Adrenal gland (tissue), 12 donors: ENCODE results near the gene ARHGAP26. TPM values are rescaled to one million over a fixed set of nuclear protein-coding genes. Genes with fewer than 3 reads are reported as not detected.

Experiments used
- DNase-seq, 7 donors: peaks; one replicate each; pipeline ENCODE4 v3.0.0-alpha.2; 2019 to 2020
- H3K27ac ChIP-seq, 5 donors: fragments of 200-600 bp; sonication (generic) in 4 of 5; 1 replicate in 3 of 5; 2 replicates in 2 of 5; pipeline versions ENCODE4 v1.5.1 to v1.8.0; 2016 to 2020; ENCODE audit warnings: mild to moderate bottlenecking in 1 of 5
- H3K27me3 ChIP-seq: fragments of 200-600 bp; 2 replicates; pipeline ENCODE4 v1.8.0; 2021
- H3K36me3 ChIP-seq, 2 donors: fragments of 200-600 bp; replicated peaks in 1 of 2; 1 replicate in 1 of 2; 2 replicates in 1 of 2; pipeline versions ENCODE4 v1.5.1 to v1.8.0; 2018 to 2022
- H3K4me1 ChIP-seq, 2 donors: fragments of 200-600 bp; replicated peaks in 1 of 2; 1 replicate in 1 of 2; 2 replicates in 1 of 2; pipeline versions ENCODE4 v1.5.1 to v1.8.0; 2018 to 2021
- H3K4me3 ChIP-seq, 4 donors: fragments of 200-600 bp; sonication (generic) in 3 of 4; one replicate each; pipeline ENCODE4 v1.5.1; 2016 to 2018
- H3K9me3 ChIP-seq, 3 donors: fragments of 200-600 bp; sonication (generic) in 1 of 3; replicated peaks in 1 of 3; 1 replicate in 2 of 3; 2 replicates in 1 of 3; pipeline versions ENCODE4 v1.5.1 to v1.8.0; 2016 to 2021
- POLR2A ChIP-seq, 2 donors: fragments of 450-650 bp; IDR thresholded peaks; one replicate each; pipeline ENCODE4 v1.6.1; 2017; ENCODE audit warnings: antibody characterized with exemption in 2 of 2, mild to moderate bottlenecking in 2 of 2, moderate library complexity in 1 of 2
- WGBS, 4 donors: extraction: QIAGEN DNeasy Blood & Tissue Kit in 2 of 4; methylation state at CpG; one replicate each; pipeline versions ENCODE4 v1.1.5 to v1.1.7; 2013 to 2017; 5-methylcytosine and 5-hydroxymethylcytosine counted together
- intact Hi-C, 2 donors: fragments of 100-400 bp; cut with DNase I; formaldehyde crosslinking; loops; one replicate each; pipeline versions ENCODE4 v1.14.1 to v1.15.0; 2022 to 2023
- polyA plus RNA-seq, 3 donors: library from polyadenylated mRNA; stranded (reverse); fragments of 200-250 nt in 2 of 3; fragments of 350-450 nt in 1 of 3; fragmentation: Illumina TruSeq in 1 of 3; extraction: RNeasy Lipid Tissue Mini Kit (QIAGEN cat#74804) in 1 of 3; gene quantifications; one replicate each; pipeline ENCODE4 v1.2.3, GENCODE V29; 2013 to 2014
- total RNA-seq, 9 donors: library from RNA; depleted of rRNA in 4 of 9; stranded (reverse); fragments of >200 nt in 4 of 9; fragments of 120-200 nt in 1 of 9; fragmentation: NEBNext Ultra II Directional in 1 of 9; extraction: Animal tissue kit (Norgen Biotek cat#: 25700) in 1 of 9; gene quantifications; one replicate each; pipeline versions ENCODE4 v1.1.0 to v1.2.4, GENCODE V29; 2013 to 2023
- TF ChIP-seq, protein P1 (sequence below), 6 experiments: fragments of 450-650 bp in 4 of 6; fragments of 200-600 bp in 2 of 6; sonication (generic) in 1 of 6; IDR thresholded peaks; 1 replicate in 5 of 6; 2 replicates in 1 of 6; pipeline versions ENCODE4 v1.5.1 to v1.8.0; 2016 to 2021; ENCODE audit warnings: antibody characterized with exemption in 6 of 6, mild to moderate bottlenecking in 2 of 6, moderate library complexity in 1 of 6
- donor health status: healthy with polysubstance abuse.
- donor health status: Bipolar disorder and iron deficiency.
- donor health status: DM: yes; HTN: yes; CAD: no.
- donor health status: DM: no; HTN: no; CAD: no.
- donor health status: DM: no; HTN: no; CAD: no.
- donor health status: DM: yes; HTN: yes; CAD: no.

The ARHGAP26 gene
- total and polyA plus RNA-seq, 12 donors: 3.0 to 21.7 (median 10.8) TPM

DNA sequence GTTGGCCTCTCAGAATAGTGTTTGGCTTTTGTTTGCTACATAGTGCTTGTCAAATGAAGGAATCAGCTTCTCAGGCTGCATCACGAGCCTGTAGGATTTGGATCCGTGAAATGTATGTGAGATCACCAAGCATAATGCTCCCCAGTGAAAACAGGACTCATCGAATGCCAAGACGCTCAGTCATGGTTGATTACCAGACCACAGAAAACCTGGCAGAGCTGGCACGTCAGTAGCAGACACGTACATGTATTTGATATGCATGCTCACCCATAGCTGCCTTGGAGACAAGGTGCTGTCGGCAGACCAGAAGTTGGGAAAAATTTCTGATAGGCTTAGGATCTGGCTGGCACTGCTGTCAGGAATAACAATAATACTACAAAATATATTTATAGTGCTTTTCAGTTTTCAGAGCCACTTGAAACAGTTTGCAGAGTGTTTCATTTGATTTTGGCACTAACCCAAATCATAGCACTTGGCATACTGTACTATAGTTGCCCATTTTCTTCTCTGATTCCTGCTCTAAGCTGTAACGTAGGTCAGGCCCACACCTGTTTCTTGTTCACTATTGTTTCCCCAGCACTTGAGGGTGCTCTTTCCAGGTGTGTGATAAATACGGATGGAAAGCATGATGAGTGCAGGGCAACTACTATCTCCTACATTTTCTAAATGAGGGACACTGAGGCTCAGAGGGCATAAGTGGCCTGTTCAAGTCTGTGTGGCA is 407.2 kb downstream of the ARHGAP26 start:
- whole genome bisulfite sequencing, 4 donors: 91 to 97% (median 93%) methylated on average over 9 of the region's 9 CpGs

DNA sequence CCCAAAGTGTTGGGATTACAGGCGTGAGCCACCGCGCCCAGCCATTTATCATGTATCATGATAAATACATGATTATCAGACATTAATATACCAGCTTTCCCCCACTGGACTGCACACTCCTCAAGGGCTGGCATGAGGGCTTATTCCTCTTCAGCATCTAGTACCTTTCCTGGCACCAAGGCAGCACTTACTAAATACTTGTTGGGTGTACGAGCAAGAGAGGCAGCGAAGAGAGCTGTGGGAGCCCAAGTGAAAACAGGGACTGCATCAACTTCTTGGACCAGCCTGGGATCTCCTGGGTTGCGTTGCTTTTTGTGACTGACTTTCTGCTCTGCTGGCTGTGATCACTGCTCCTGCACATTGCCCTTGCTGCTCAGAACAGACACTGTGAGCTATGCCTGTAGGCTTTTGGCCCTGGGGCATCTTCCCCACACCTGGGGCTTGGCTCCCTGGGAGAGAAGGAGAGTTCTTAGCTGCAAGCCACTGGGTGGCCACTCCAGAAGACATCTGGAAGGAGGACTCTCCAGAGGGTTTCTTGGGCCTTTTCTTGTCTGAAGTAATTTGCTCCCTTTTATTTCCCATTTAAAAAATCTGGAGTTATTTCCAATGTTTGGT is 409.1 kb downstream of the ARHGAP26 start:
- no peak for TF ChIP-seq POLR2A (IDR thresholded peaks at IDR 0.05)
- TF ChIP-seq, protein P1, sequence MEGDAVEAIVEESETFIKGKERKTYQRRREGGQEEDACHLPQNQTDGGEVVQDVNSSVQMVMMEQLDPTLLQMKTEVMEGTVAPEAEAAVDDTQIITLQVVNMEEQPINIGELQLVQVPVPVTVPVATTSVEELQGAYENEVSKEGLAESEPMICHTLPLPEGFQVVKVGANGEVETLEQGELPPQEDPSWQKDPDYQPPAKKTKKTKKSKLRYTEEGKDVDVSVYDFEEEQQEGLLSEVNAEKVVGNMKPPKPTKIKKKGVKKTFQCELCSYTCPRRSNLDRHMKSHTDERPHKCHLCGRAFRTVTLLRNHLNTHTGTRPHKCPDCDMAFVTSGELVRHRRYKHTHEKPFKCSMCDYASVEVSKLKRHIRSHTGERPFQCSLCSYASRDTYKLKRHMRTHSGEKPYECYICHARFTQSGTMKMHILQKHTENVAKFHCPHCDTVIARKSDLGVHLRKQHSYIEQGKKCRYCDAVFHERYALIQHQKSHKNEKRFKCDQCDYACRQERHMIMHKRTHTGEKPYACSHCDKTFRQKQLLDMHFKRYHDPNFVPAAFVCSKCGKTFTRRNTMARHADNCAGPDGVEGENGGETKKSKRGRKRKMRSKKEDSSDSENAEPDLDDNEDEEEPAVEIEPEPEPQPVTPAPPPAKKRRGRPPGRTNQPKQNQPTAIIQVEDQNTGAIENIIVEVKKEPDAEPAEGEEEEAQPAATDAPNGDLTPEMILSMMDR (IDR thresholded peaks at IDR 0.05): no peak
- no peak overlapping the region for H3K27ac ChIP-seq
- H3K36me3 ChIP-seq: no peaks in the 10 kb centered on the region
- no peak for DNase-seq
- no peak overlapping the region for H3K4me3 ChIP-seq
- H3K9me3 ChIP-seq: no peaks in the 10 kb centered on the region
- intact Hi-C loops: no loop called here
- H3K27me3 ChIP-seq: no peaks in the 10 kb centered on the region
- 90 to 96% (median 93%) methylated on average over 5 to 6 of the region's 6 CpGs for WGBS, 4 donors
- H3K4me1 ChIP-seq: peaks cover 0 to 6% of the 10 kb centered on the region in 2 donors

More for the DNA sequence above, 407.2 kb downstream of the ARHGAP26 start:
- H3K9me3 ChIP-seq: no peaks in the 10 kb centered on the region
- no peaks in the 10 kb centered on the region for H3K36me3 ChIP-seq
- DNase-seq: no peak
- intact Hi-C loops: no loop called here
- no peaks in the 10 kb centered on the region for H3K4me1 ChIP-seq
- no peak overlapping the region for H3K4me3 ChIP-seq
- no peaks in the 10 kb centered on the region for H3K27me3 ChIP-seq
- no peak for TF ChIP-seq POLR2A (IDR thresholded peaks at IDR 0.05)
- TF ChIP-seq, protein P1 (IDR thresholded peaks at IDR 0.05): no peak
- H3K27ac ChIP-seq: no peak overlapping the region

DNA sequence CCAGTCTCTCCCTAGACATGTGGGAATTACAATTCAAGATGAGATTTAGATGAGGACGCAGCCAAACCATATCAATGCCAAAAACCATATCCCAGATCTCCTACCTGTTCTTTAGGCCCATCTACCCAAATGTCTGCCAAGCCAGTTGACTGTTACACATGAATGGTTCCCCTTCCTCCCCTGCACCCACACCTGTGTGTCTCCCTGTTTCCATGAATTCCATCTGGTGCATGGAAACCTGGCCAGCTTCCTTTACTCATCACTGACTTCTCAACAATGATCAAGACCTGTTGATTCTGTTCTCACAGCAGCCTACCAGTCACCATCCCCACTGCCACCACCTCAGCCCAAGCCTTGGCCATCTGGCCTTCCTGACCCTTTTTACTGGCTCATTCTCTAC is 410.6 kb downstream of the ARHGAP26 start:
- H3K9me3 ChIP-seq: no peaks in the 10 kb centered on the region
- WGBS, 4 donors: 82 to 100% (median 99%) methylated on average over 1 of the region's 1 CpG
- no peak overlapping the region for H3K4me3 ChIP-seq
- no peaks in the 10 kb centered on the region for H3K36me3 ChIP-seq
- no peaks in the 10 kb centered on the region for H3K27me3 ChIP-seq
- TF ChIP-seq POLR2A (IDR thresholded peaks at IDR 0.05): no peak
- TF ChIP-seq, protein P1 (IDR thresholded peaks at IDR 0.05): no peak
- DNase-seq: no peak
- H3K4me1 ChIP-seq: peaks cover 0 to 6% of the 10 kb centered on the region in 2 donors
- H3K27ac ChIP-seq: no peak overlapping the region
- intact Hi-C loops: no loop called here

DNA sequence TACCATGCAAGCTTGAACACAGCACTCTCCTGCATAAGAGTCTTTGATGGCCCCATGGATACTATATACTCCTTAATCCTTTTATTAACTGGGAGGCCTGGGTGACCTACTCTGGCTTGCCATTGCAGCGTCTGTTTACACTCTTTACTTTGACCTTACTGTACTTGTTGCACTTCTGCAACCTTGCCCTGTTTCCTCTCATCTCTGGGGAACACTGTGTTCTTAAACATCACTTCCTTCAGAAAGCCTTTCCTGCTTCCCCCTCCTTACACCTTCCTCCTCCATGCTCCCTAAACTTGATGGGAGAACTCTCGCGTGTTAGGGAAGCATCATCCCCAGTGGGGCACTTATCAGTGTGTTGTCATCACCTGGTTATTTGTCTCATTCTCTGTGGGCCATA is 411.0 kb downstream of the ARHGAP26 start:
- no peak overlapping the region for H3K27ac ChIP-seq
- intact Hi-C loops: no loop called here
- no peaks in the 10 kb centered on the region for H3K36me3 ChIP-seq
- H3K9me3 ChIP-seq: no peaks in the 10 kb centered on the region
- H3K27me3 ChIP-seq: no peaks in the 10 kb centered on the region
- peaks cover 0 to 6% of the 10 kb centered on the region in 2 donors for H3K4me1 ChIP-seq
- DNase-seq: no peak
- 62 to 71% (median 64%) methylated on average over 3 of the region's 3 CpGs for WGBS, 4 donors
- TF ChIP-seq, protein P1 (IDR thresholded peaks at IDR 0.05): no peak
- no peak for TF ChIP-seq POLR2A (IDR thresholded peaks at IDR 0.05)
- H3K4me3 ChIP-seq: no peak overlapping the region
